Activated CD8-positive, alpha-beta memory T cell treated with anti-CD3 and anti-CD28 coated beads for 48 hours (primary cell): ENCODE results near the gene MUSK.

ENCODE experiments used
- DNase-seq, 3 experiments: peaks; one replicate each; pipeline ENCODE4 v3.0.0-alpha.2; 2020; ENCODE audit warnings: low read depth in 2 of 3, low spot score in 2 of 3

MUSK gene

GRCh38 chr9:110850401-110851135 lies 182.0 kb downstream of the MUSK start:
- no peak for DNase-seq
